Measurements from ENCODE around the gene MATCAP1. TPM values are rescaled to one million over a fixed set of nuclear protein-coding genes. Genes with fewer than 3 reads are reported as not detected.
A peak's percentile ranks its signal among the peaks of the same experiment; 100 is the strongest.

Gene MATCAP1
- 6.7 and 8.1 TPM in 2 replicates for total RNA-seq

DNA sequence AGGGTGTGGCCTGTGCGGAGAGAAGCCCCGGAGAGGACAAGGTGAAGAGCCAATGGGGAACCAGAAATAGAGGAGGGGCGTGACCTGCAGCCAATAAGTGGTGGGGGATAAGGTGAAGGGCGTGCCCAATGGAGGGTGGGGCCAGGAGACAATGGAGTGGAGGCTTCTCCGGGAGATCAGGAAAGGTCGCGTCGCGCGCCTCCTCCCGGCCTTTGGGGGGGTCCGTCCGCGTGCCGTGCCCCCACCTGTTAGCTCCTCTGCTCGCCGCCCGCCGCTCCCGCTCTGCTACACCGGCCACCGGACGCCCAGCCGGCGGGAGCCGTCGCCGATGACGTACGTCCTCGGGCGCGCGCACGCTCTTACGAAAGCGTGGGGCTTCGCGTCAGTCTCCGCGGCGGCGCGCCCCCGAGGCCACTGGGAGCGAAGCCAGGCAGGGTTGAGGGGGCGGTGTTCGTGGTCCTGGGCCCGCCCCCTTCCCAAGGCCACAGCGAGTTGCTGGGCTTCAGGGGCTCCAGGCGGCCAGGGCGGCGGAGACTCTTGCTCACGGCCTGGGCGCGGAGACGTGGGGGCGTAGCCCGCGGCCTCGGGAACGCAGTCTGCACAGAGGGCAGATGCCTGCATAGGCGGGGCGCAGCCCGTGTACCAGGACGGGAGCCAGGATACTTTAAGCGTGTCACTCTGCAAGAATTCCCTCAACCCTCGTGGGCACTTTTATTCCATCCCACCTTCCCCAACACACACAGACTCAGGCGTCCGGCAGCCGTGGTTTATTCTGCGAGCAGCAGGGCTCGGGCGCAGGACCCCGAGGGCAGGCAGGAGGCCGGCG is at the start of gene MATCAP1:
TSS of gene MATCAP1 (minus strand) at position 337 of the 826 bp plus-strand sequence. CDS start 3,353 bp downstream, outside the sequence.
- DNase-seq (ENCODE audit: low read depth in 2 of 2), result peak; percentile 96 to 99

DNA sequence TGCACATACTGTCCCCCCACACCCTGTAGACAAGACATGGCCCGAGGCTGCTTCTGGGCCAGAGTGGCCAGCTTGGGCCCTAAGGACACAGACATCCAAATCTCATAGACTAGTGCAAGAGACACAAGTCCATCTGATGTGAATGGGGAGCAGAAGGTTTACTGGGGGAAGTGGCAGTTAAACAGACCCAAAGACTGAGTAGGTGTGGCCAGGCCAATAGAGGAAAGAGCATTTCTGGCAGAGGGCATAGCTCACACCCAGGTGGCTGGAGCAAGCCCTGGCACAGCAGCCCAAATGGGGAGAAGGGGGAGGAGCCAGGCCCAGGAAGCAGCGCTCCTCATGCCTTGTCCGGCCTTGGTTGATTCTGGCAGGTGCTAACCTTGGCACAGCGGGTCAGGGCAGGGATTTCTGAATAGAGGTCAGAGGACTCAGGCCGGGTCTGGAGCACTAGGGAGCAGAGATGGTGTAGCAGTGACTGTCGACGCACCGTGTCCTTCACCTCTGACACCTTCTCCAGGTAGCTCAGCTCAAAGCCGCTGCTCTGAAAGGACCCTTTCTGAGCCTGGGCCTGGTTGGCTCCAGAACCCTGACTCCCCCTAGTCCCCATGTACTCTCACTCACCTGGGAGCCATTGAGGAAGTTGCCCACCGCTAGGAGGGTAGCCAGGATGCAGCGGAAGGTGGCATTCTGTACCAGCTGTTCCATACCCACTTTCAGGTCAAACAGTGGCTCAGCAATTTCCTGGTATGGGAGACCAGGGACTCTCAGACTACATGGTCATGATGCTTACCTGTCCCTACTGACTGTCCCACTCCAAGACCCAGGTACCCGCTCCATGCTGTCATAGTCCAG is 47.3 kb upstream of the MATCAP1 start:
- no peak for DNase-seq (ENCODE audit: low read depth in 2 of 2)

DNA sequence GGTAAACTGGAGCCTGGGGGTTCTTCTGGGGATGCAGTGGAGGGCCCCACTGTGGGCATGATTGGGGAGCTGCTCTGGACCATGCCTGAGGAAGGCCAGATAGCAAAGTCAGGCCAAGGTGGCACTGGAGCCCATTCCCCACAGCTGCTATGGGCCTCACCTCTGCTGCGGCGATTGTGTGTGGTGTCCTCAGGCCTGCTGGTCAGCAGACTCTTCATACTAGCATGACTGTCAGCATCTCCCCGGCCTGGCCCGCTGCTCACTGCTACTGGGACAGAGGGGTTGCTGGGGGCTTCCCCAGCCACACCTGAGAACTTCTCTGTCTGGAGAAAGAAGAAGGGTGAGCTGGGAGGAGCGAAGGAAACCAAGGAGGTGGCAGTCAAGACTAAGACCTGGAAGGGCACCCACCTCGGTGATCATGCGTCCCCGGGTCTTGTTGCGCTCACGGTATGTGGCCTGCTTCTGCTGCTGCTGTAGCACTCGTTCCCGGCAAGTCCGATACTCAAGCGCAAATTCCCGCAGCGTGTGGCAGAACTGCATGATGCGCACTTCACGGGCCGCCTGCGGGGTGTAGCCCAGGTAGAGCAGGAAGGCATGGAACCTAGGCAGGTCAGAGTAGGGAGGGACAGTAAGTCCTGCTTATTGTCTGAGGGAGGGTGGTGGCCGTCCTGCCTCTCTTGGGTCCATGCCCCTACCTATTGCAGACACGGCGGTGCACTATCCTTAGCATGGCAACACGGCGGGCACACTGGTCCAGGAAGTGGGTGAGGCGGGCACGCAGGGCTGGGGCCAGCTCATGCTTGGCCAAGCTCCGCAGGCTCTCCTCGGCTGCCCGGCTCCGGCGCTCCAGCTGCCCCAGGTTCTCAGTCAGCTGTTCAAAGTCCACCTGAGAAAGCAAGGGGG is 46.4 kb upstream of the MATCAP1 start:
- DNase-seq (ENCODE audit: low read depth in 2 of 2), result no peak

DNA sequence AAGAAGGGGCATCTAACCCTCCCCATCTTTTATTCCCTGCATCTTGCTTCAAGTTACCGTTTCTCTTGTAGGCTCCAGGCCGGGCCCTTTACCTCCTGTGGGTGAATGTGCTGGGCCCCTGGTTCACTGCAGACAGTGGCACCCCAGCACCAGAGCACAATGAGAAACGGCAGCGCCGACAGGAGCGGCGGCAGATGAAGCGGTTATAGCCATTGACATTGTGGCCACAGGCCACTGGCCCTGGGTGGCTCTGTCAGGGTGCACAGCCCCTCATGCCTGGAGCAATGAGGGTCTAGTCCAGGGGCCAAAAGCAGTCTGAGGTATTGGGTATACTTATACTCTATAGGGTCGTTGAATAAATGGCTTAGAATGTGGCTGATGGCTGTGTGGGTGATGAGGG is 45.1 kb upstream of the MATCAP1 start:
- DNase-seq (ENCODE audit: low read depth in 2 of 2), result no peak

DNA sequence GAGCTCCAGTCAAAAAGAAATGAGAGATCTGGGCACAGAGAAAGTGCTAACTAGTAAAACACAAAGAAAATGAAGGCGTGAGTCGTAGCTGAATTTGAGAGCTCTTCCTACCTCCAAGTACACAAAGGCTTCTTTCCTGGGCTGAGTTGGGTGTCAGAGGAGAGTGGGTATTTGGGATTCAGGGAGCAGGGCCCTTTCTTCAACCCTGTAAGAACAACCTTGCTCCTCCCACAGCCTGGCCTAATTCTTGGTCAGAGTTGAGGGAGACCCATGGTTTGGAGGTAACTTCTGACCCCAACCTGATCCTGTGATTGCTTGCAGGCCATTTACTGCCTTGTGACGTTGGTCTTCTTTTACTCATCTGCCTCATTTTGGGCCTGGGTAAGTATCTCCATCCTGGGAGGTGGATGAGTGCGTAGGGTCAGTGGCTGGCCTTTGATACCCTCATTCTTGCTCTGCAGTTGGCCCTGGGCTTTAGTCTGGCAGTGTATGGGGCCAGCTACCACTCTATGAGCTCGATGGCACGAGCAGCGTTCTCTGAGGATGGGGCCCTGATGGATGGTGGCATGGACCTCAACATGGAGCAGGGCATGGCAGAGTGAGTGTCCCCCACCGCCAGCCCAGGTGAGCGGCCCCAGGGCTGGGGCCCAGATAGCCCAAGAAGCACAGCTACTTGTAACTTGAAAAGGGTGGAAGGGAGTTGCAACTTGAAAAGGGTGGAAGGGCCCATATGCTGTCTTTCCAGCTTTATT is 44.4 kb upstream of the MATCAP1 start:
- no peak for DNase-seq (ENCODE audit: low read depth in 2 of 2)

DNA sequence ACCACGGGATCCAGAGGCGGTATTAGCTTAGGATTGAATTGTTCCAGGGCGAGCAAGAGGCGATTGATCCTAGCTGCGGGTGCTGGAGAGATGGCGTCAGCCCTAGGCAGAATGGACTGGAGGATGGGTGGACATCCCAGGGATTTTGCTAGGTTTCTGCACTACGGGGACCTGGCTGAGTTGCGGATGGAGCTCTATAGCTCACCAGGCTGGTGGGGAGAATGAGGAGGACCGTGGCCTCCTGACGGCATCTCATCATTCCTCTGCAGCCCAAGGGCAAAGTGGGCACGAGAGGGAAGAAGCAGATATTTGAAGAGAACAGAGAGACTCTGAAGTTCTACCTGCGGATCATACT is 43.8 kb upstream of the MATCAP1 start:
- DNase-seq (ENCODE audit: low read depth in 2 of 2), result no peak

DNA sequence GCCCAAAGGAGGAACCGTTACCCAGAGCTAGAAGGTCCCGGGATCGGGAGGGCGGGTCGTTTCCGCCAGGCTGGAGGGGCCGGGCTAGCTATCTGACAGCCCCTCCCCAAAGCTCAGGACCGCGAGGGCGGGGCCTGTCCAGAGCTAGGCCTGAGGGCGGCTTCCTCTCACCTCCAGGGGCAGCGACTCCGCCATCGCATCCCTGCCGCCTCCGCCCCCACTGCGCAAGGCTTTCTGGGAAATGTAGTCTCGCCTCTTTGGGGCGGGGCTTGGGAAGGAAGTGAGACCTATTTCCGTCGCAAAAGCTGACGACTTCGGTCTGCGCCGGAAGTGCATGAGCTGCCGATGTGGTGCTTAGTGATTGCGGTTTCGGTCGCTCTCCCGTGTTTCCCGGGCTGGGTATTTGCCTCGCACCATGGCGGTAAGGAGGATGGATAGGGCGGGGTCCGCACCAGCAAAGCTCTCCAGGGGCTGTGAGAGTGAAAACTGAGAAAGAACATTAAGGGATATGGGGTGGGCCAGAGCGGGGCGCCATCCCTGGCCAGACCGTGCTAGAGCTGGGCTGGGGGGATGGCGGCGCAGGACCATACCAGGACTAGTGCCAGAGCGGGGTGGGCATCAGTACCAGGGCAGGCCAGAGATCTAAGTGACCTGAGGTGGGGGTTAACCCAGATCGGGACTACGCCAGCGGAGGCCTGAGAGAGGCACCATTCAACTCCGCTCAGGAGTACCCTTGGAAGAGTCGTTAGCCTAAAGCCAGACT is 43.2 kb upstream of the MATCAP1 start, which contains the start of gene TMEM208:
TSS of gene TMEM208 (plus strand) at position 327 of the 763 bp plus-strand sequence. CDS start at position 416, 89 bp downstream.
- peak; percentile 96 to 98 for DNase-seq (ENCODE audit: low read depth in 2 of 2)

DNA sequence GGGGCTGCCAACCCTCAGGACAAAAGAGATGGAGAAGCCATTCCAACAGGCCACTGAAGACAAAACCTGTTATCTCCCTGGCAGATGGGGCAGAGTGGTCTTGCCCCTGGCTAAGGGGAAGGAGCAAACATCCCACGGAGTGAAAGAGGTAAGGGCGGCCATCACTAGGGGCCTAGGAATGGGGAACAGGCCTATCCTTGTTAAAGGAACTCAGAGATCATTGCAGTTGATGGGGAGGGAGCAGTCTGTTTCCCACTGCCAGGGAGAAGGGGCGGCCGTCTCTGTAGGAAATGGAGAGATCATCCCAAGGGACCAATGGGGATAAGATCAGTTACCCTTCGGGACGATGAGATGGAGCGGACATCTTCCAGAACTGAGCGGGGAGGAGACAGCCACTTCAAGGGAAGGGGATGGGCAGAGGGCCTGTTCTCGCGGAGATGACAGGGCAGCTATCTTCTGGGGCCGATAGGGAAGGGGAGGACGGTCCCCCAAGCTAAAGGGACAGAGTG is 42.6 kb upstream of the MATCAP1 start:
- DNase-seq (ENCODE audit: low read depth in 2 of 2), result no peak

DNA sequence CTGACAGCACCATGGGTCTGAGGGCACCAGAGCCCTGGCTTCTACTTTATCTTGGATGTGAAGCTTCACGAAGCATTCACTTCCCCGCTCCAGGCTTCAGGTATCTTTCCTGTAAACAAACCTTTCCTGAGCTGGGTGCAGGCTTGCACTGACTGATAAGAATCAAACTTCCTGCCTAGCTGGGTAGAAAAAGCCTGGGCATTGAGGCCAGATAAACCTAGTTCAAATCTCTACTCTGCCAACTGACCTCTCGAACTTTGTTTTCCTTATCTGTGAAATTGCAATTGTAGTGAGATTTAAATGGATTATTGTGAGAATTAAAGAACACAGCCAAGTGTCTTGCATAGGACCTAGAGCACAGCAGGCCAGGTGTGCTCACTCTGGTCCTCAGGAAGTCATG is 40.2 kb upstream of the MATCAP1 start:
- no peak for DNase-seq (ENCODE audit: low read depth in 2 of 2)

DNA sequence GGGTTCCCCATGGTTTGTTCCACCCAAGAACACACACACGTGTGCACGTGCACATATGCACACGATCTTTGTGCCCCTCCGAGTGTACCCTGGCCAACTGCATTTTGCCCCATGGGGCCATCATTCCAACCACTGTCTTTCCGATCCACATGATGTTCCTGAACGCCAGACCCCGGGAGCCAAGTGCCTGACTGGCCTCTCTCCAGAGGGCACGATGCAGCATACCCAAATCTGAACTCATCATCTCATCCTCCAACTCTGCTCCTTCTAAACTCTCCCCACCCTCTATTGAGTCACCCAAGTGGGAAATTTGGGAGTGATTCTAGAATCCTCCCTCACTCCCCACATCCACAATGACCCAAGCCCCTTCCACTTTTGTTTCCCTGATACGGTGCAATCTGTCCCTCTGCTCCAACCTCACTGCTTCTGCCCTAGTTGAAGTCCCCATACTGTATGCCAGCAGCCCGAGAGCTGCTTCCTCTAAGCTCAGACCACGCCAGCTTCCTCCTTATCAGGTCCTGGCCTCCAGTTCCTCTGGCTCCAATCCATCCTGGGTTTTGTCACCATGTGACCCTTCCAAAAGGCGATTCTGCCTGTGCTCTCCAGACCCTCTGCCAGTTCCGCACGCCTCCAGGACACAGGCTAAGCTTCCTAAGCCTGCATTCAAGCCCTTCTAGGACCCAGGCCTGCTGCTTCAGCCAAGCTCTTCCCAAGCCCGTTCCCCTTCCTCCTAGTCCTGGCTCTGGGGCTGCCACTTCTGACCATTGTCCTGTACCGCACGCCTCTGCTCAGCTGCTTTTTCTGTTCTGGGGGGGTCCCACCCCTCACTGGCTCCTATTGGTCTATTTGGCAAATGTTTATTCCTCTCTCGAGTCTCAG is 33.1 kb upstream of the MATCAP1 start:
- DNase-seq (ENCODE audit: low read depth in 2 of 2), result peak; percentile 17 to 56

DNA sequence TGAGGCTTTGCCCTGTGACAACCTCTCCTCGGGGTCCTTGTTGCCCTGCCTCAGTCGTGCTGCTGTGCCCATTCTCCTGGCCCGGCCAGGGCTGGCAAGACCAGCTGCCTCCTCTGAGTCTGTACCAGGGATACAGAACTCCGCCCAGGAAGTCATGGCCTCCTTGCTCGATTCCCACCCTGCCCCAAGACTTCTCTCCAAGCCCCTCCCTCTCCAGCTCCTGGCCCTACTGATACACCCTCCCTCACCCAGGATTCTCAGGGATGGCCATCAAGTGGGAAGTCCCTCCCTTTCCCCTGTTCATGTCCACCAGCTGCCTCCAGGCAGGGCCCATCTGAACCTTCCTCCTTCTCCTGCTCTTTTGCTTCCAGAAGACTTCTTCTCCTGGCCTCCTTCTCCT is 31.9 kb upstream of the MATCAP1 start:
- DNase-seq (ENCODE audit: low read depth in 2 of 2), result no peak

DNA sequence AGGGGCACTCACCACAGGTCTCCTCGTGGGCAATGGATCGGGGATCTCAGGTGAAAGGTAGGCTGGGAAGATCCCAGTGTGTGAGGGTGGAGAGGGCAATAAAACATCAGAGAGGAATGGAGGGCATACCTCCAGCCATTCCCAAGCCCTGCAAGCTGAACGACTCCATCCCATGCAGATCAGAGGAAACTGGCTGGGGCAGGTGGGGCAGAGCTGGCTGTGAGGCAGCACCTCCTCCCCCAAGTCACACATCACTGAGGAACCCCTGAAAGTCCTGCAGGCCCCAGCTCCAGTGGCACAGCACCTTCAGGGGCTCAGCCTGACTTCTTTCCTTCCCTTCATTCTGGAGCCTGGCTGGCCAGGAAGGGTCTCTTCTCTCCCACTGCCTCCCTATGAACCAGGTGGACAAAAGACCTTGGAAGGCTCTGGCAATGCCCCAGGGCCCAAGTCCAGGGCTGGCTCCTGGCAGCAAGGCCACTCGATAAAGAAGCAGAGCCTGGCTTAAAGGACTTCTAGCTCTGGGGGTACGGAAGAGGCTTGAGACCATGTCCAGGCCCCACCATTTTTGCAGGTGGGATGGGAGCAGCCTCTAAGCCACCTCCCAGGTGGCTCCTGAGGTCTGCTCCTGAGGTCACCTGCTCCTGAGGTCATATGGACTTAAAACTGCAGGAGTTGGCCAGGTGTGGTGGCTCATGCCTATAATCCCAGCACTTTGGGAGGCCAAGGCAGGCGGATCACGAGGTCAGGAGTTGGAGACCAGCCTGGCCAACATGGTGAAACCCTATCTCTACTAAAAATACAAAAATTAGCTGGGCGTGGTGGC is 29.6 kb upstream of the MATCAP1 start:
- DNase-seq (ENCODE audit: low read depth in 2 of 2), result no peak

DNA sequence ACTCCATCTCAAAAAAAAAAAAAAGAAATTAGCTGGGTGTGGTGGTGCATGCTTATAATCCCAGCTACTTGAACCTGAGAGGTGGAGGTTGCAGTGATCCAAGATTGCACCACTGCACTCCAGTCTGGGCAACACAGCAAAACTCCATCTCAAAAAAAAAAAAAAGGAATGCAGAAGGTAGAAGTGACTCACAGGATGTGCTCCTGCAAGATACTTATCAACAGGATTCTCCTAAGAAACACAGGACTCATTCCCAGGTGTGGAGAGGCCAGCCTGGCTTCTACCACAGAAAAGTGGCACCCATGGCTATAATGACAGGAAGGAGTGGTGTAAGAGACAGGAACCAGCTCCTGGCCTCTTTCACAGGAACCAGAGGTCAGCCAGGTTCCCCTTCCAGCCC is 29.0 kb upstream of the MATCAP1 start:
- peak in 1 of 2 donors; percentile 49 for DNase-seq (ENCODE audit: low read depth in 2 of 2)

DNA sequence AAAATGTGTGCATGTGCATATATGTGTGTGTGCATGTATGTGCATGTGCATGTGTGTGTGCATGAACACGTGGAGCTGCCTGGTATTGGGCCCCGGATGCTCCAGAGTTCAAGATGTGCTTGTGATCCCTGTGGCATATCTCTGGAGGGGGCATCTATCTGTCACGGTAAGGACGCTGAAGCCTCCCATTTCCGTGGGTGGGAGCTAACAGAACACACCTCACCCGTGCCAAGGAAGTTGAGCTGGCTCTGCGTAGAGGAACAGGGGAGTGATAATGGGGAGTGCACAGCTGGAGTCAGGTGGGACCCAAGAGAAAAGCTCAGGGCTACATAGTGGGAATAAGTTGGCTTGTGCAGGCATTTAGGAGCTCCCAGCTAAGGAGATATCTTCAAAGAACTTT is 27.9 kb upstream of the MATCAP1 start:
- DNase-seq (ENCODE audit: low read depth in 2 of 2), result no peak

DNA sequence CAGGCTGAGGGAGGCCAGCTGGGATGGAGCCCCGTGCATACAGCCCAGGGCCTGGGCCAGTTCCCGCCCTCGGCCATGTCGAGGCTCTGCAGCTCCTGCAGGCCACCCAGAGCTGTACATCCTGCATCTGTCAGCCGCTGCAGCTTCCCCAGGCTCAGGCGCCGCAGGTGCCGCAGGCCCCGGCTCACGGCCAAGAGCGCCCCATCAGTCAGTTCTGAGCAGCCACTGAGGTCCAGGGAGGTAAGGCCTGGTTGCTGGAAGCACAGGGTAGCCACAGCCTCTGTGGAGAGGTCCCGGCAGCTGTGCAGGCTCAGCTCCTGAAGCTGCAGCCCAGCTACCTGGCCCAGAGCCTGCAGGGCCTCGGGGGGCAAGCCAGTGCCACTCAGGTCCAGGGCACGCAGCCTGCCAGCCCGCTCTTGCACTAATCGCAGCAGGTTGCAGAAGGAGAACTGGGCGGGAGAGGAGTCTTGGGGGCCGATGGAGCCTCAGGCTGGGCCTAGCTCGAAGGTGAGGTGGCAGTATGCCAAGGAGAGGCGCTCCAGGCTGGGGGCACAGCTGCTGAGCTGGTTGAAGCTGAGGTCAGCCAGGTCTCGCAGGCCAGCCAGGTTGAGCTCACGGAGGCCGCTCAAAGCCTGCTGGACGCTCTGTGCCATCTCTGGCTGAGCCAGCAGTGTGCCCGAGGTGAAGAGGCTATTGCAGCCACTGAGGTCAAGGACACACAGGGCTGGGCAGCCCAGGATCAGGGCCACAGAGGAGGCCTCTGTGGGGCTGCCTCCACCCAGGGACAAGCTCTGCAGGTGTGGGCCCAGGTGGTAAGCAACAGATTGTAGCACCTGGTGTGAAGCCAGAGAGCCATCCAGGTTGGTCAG is 26.5 kb upstream of the MATCAP1 start:
- DNase-seq (ENCODE audit: low read depth in 2 of 2), result no peak

DNA sequence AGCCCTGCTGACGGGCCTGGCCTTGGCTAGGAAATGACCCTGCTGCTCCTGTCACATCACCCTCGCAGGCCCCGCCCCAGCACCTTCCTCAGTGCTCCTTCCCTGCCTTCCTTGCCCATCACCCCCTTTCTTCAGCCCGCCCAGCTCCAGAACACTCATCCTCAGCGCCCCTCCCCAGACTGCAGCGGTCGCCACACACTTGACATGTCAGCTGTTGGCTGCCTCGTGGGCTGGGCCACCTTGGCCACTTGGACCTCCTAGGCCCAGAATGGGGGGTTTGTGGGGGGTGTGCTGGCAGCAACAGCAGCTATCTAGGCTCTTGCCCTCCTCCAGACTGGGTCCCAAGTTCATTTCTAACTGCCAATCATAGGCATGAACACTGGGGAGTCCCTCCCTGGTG is 25.8 kb upstream of the MATCAP1 start:
- DNase-seq (ENCODE audit: low read depth in 2 of 2), result no peak
